Umbilical cord (tissue), 2 donors: ENCODE data around the gene BCL10. TPM values are rescaled to one million over a fixed set of nuclear protein-coding genes. Genes with fewer than 3 reads are reported as not detected.

Source experiments
- DNase-seq: peaks from one replicate; pipeline ENCODE4 v3.0.0-alpha.2; 2015; ENCODE audit warnings: low spot score
- total RNA-seq: library from RNA; depleted of rRNA; stranded (reverse); fragments of >200 nt; gene quantifications from one replicate; pipeline ENCODE4 v1.2.3, GENCODE V29; 2014; ENCODE audit warnings: low replicate concordance; ENCODE audit not compliant: insufficient read depth

The BCL10 gene
- total RNA-seq, 1 donor from 2014 or later: 24.6 TPM

- no peak for DNase-seq
Observed at GRCh38 chr1:85223334-85223733, 53.1 kb downstream of the BCL10 start.

- DNase-seq: peak; percentile 33
Observed at GRCh38 chr1:85220756-85221201, 55.7 kb downstream of the BCL10 start.

- no peak for DNase-seq
Observed at GRCh38 chr1:85219853-85220610, 56.4 kb downstream of the BCL10 start.

- no peak for DNase-seq
Observed at GRCh38 chr1:85216697-85217096, 59.7 kb downstream of the BCL10 start.

Other genes with a start within 250 kb of the BCL10 start
- gene MCOLN3, start 228.1 kb downstream of the BCL10 start, total RNA-seq: 2.6 TPM
- 56.8 TPM for gene SYDE2, start 75.6 kb downstream of the BCL10 start, total RNA-seq
- 22.9 TPM for gene C1orf52, start 17.0 kb downstream of the BCL10 start, total RNA-seq
- gene DDAH1, start 188.5 kb upstream of the BCL10 start, total RNA-seq: 57.3 TPM